MM.1S (cell line): Measurements from ENCODE around the gene SRPK2.

Source experiments
- CTCF ChIP-seq: fragments of 300-600 bp; sonication (generic); IDR thresholded peaks from 2 replicates; pipeline ENCODE4 v1.5.1; 2016; ENCODE audit warnings: antibody characterized with exemption, low read length, mixed read lengths
- EZH2 ChIP-seq: fragments of 300-600 bp; sonication (generic); optimal IDR thresholded peaks from 2 replicates; pipeline ENCODE3; 2017; ENCODE audit warnings: low read depth, mild to moderate bottlenecking, antibody characterized with exemption, low read length, mixed read lengths
- EZH2phosphoT487 ChIP-seq: fragments of 300-600 bp; sonication (generic); IDR thresholded peaks from 2 replicates; pipeline ENCODE4 v1.6.1; 2018; ENCODE audit warnings: antibody characterized with exemption, low read length

GRCh38 chr7:105337529-105337928 lies 51.2 kb downstream of the SRPK2 start:
- TF ChIP-seq CTCF (no peak), EZH2 (no peak), EZH2phosphoT487 (no peak)
